Measurements from ENCODE around the gene DMRT3.

DNA sequence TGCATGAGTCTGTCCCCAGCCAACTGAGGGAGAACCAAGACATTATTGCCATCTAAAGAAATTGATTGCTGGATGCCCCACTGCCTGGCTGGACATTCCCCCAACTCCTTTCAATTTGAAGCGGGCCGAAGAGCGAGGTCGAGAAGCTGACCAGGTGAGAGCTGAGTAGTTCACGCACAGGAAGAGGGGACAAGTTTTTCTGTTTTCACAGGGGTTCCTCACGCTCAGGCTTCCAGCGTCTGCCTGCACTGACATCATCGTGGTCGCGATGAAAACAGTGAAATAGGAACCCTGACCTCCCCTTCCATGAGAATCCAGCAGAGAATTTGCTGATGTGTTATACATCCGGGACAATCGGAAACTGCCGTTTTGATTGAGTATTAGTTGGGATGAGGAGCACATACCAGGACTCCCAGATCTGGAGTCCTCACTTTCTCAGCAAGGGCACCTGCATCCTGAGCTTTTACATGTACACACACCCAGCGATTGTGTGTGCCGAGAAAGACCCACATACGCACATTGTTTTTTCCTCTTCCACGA is 3.1 kb upstream of the DMRT3 start:
- TF ChIP-seq, protein P1, sequence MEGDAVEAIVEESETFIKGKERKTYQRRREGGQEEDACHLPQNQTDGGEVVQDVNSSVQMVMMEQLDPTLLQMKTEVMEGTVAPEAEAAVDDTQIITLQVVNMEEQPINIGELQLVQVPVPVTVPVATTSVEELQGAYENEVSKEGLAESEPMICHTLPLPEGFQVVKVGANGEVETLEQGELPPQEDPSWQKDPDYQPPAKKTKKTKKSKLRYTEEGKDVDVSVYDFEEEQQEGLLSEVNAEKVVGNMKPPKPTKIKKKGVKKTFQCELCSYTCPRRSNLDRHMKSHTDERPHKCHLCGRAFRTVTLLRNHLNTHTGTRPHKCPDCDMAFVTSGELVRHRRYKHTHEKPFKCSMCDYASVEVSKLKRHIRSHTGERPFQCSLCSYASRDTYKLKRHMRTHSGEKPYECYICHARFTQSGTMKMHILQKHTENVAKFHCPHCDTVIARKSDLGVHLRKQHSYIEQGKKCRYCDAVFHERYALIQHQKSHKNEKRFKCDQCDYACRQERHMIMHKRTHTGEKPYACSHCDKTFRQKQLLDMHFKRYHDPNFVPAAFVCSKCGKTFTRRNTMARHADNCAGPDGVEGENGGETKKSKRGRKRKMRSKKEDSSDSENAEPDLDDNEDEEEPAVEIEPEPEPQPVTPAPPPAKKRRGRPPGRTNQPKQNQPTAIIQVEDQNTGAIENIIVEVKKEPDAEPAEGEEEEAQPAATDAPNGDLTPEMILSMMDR (IDR thresholded peaks at IDR 0.05): no peak
- TF ChIP-seq POLR2A (IDR thresholded peaks at IDR 0.05): no peak
